Activated CD8-positive, alpha-beta T cell treated with anti-CD3 and anti-CD28 coated beads for 36 hours (primary cell): Measurements from ENCODE around the gene CD40LG. TPM values are rescaled to one million over a fixed set of nuclear protein-coding genes. Genes with fewer than 3 reads are reported as not detected.
A peak's percentile ranks its signal among the peaks of the same experiment; 100 is the strongest.

Experiments used
- ATAC-seq: fragments of 200-7000 bp; cut with Tn5 transposase; one replicate; pipeline ENCODE4 v1.10.0; 2021; ENCODE audit warnings: mild to moderate bottlenecking, moderate library complexity
- CTCF ChIA-PET: fragments of 350-600 bp; sonication (Branson Sonifier 250); formaldehyde crosslinking; loops from one replicate; lab custom pipeline; 2021; ENCODE audit warnings: antibody characterized with exemption; lab: Charles Lee
- POLR2A ChIA-PET: fragments of 350-600 bp; sonication (Branson Sonifier 250); formaldehyde crosslinking; loops from one replicate; lab custom pipeline; 2021; ENCODE audit warnings: antibody characterized with exemption; lab: Charles Lee
- DNase-seq: peaks from one replicate; pipeline ENCODE4 v3.0.0-alpha.2; 2020
- H3K27ac Mint-ChIP-seq: one replicate; pipeline ENCODE4 v1.8.0; 2021; ENCODE audit warnings: mild to moderate bottlenecking, mixed read lengths
- H3K27me3 Mint-ChIP-seq: one replicate; pipeline ENCODE4 v1.8.0; 2021; ENCODE audit warnings: mixed read lengths
- H3K36me3 Mint-ChIP-seq: one replicate; pipeline ENCODE4 v1.8.0; 2021; ENCODE audit warnings: low read depth, mixed read lengths
- H3K4me1 Mint-ChIP-seq: one replicate; pipeline ENCODE4 v1.8.0; 2021; ENCODE audit warnings: low read depth, mixed read lengths
- H3K4me3 Mint-ChIP-seq: one replicate; pipeline ENCODE4 v1.8.0; 2021; ENCODE audit warnings: mild to moderate bottlenecking, moderate library complexity, mixed read lengths
- H3K9me3 Mint-ChIP-seq: one replicate; pipeline ENCODE4 v1.8.0; 2021; ENCODE audit warnings: mixed read lengths
- intact Hi-C: fragments of 100-400 bp; cut with micrococcal nuclease; formaldehyde crosslinking; loops from one replicate; pipeline ENCODE4 v1.10.0; 2022
- total RNA-seq, 2 experiments: library from RNA; stranded (reverse); gene quantifications; one replicate each; pipeline ENCODE4 v1.2.3, GENCODE V29; 2021
- TF ChIP-seq, protein P1 (sequence below): fragments of 200-600 bp; IDR thresholded peaks from one replicate; pipeline ENCODE4 v1.8.0; 2022; ENCODE audit warnings: antibody characterized with exemption, mild to moderate bottlenecking

Gene CD40LG
- total RNA-seq, 2 experiments from 2014 or later = 2.6 to 3.1 TPM

DNA sequence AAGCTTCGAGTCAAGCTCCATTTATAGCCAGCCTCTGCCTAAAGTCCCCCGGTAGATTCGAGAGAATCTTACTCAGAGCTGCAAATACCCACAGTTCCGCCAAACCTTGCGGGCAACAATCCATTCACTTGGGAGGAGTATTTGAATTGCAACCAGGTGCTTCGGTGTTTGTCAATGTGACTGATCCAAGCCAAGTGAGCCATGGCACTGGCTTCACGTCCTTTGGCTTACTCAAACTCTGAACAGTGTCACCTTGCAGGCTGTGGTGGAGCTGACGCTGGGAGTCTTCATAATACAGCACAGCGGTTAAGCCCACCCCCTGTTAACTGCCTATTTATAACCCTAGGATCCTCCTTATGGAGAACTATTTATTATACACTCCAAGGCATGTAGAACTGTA, 11.2 kb downstream of the CD40LG start:
- TF ChIP-seq, protein P1, sequence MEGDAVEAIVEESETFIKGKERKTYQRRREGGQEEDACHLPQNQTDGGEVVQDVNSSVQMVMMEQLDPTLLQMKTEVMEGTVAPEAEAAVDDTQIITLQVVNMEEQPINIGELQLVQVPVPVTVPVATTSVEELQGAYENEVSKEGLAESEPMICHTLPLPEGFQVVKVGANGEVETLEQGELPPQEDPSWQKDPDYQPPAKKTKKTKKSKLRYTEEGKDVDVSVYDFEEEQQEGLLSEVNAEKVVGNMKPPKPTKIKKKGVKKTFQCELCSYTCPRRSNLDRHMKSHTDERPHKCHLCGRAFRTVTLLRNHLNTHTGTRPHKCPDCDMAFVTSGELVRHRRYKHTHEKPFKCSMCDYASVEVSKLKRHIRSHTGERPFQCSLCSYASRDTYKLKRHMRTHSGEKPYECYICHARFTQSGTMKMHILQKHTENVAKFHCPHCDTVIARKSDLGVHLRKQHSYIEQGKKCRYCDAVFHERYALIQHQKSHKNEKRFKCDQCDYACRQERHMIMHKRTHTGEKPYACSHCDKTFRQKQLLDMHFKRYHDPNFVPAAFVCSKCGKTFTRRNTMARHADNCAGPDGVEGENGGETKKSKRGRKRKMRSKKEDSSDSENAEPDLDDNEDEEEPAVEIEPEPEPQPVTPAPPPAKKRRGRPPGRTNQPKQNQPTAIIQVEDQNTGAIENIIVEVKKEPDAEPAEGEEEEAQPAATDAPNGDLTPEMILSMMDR = no peak
- Mint-ChIP-seq H3K27ac (no peak overlapping the region), H3K9me3 (peaks cover 4% of the 10 kb centered on the region), H3K27me3 (no peaks in the 10 kb centered on the region), H3K4me3 (no peak overlapping the region), H3K4me1 (peaks cover 58% of the 10 kb centered on the region), H3K36me3 (peaks cover 30% of the 10 kb centered on the region)
- ChIA-PET POLR2A (interaction anchor here (1.5 kb wide), 1 partner anchor 9 kb away, joined by 6 read pairs; no protein-coding TSS in a partner anchor), CTCF (no interaction called here)
- DNase-seq (no peak), ATAC-seq (no peak)
- intact Hi-C loops = no loop called here

DNA sequence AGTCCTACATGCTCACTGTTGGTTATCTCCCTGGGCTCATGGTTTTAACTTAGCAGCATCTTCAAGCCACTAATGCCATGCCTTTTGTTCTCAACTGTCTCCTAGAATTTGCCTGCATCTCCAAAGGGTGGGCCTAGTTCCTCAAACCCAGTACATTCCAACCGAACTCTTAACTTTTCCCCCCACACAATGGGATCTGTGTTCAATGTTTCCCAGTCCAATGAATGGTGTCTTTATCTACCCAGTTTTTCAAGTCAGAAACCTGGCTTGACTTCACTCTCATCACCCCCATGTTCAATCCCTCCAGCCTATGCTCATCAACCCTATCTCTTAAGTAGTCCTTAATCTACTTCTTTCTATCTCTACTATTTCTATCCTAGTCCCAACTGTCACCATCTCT, 12.9 kb downstream of the CD40LG start:
- H3K36me3 Mint-ChIP-seq = peaks cover 38% of the 10 kb centered on the region
- no peak overlapping the region for H3K4me3 Mint-ChIP-seq
- peak overlapping the region; percentile 28 for H3K27ac Mint-ChIP-seq
- peaks cover 12% of the 10 kb centered on the region for H3K9me3 Mint-ChIP-seq
- intact Hi-C loops = no loop called here
- POLR2A ChIA-PET = no interaction called here
- CTCF ChIA-PET = no interaction called here
- no peaks in the 10 kb centered on the region for H3K27me3 Mint-ChIP-seq
- H3K4me1 Mint-ChIP-seq = peaks cover 58% of the 10 kb centered on the region
- DNase-seq = no peak
- TF ChIP-seq, protein P1 = no peak
- ATAC-seq = no peak

- CTCF ChIA-PET = no interaction called here
- no peak overlapping the region for H3K4me3 Mint-ChIP-seq
Observed at GRCh38 chrX:136662104-136662503, 14.1 kb downstream of the CD40LG start.

GRCh38 chrX:136662976-136663375, 15.0 kb downstream of the CD40LG start:
- no peak overlapping the region for H3K4me3 Mint-ChIP-seq
- POLR2A ChIA-PET = no interaction called here
- no peak for DNase-seq
- H3K27ac Mint-ChIP-seq = no peak overlapping the region
- no peaks in the 10 kb centered on the region for H3K27me3 Mint-ChIP-seq
- intact Hi-C loops = no loop called here
- H3K4me1 Mint-ChIP-seq = peaks cover 57% of the 10 kb centered on the region
- peaks cover 51% of the 10 kb centered on the region for H3K36me3 Mint-ChIP-seq
- TF ChIP-seq, protein P1 = no peak
- ATAC-seq = peak; percentile 61
- H3K9me3 Mint-ChIP-seq = peaks cover 12% of the 10 kb centered on the region
- CTCF ChIA-PET = no interaction called here

More at GRCh38 chrX:136662104-136662503, 14.1 kb downstream of the CD40LG start:
- no peak for DNase-seq
- Mint-ChIP-seq H3K27me3 (no peaks in the 10 kb centered on the region), H3K27ac (peak overlapping the region; percentile 74), H3K9me3 (peaks cover 12% of the 10 kb centered on the region), H3K36me3 (peaks cover 43% of the 10 kb centered on the region), H3K4me1 (peaks cover 55% of the 10 kb centered on the region)
- peak; percentile 43 for ATAC-seq
- intact Hi-C loops = no loop called here
- POLR2A ChIA-PET = no interaction called here
- TF ChIP-seq, protein P1 = no peak

DNA sequence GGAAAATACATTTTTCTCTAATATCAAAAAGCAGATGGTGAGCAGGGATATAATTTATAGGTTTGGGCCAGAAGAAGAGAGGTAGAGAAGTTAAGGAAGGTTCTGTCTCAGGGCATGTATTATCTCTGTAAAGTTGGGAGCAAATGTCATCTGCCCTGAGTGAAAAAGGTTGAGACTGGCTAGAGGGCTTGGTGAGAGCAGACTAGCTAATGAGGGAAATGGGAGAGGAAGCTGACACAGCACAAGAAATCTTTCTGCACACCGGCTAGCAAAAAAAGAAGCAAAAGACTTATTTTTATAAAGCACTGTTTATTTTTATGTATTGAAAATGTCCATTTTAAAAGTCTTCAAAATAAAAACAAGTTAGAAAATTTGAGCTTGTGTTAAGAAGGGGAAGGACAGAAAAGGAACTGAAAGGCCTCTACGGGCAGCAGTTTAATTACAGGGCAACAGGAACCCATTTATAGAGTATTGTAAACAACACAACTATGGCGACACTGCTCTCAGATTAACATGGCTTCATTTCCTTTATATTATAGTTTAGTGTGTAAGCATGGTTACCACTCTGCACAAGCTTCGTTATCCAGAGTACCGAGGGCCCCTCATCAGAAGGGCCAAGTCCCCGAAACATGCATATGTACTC, 17.4 kb downstream of the CD40LG start:
- intact Hi-C loops = no loop called here
- H3K36me3 Mint-ChIP-seq = peaks cover 68% of the 10 kb centered on the region
- H3K27ac Mint-ChIP-seq = no peak overlapping the region
- no peaks in the 10 kb centered on the region for H3K27me3 Mint-ChIP-seq
- ChIA-PET POLR2A (no interaction called here), CTCF (interaction anchor here (1.3 kb wide), 1 partner anchor 30 kb away, joined by 3 read pairs; no protein-coding TSS in a partner anchor)
- TF ChIP-seq, protein P1 = no peak
- DNase-seq = no peak
- peaks cover 48% of the 10 kb centered on the region for H3K4me1 Mint-ChIP-seq
- no peak for ATAC-seq
- H3K9me3 Mint-ChIP-seq = peaks cover 12% of the 10 kb centered on the region
- no peak overlapping the region for H3K4me3 Mint-ChIP-seq
